NCI-H460 (cell line): ENCODE data around the gene GZMB. TPM values are rescaled to one million over a fixed set of nuclear protein-coding genes. Genes with fewer than 3 reads are reported as not detected.
"Not testable (repeated sequence)": the region's sequence is repeated elsewhere in the genome, so short reads cannot be mapped to it uniquely, and the experiment has no call there.

Experiments used
- DNase-seq: peaks from one replicate; pipeline ENCODE4 v3.0.0-alpha.2; 2016; ENCODE audit warnings: low read depth; ENCODE audit errors: extremely low read depth
- polyA plus RNA-seq: library from polyadenylated mRNA; depleted of rRNA; stranded (reverse); fragments of >200 nt; gene quantifications from 2 replicates; pipeline ENCODE4 v1.2.3, GENCODE V29; 2014; cell fraction: nucleus; rRNA removed
- total RNA-seq: library from RNA; depleted of rRNA; stranded (reverse); fragments of >200 nt; shearing (Covaris generic); gene quantifications from 2 replicates; pipeline ENCODE4 v1.2.3, GENCODE V29; 2014; rRNA removed

GZMB gene
- not detected in 2 replicates for total RNA-seq
- polyA plus RNA-seq = not detected in 2 replicates

- no peak for DNase-seq
These were observed at the start of gene GZMB for GRCh38 chr14:24634158-24634557. GZMB (minus strand) TSS chr14:24634190; CDS start chr14:24634160, 30 bp downstream.

- no peak for DNase-seq
These were observed 47.1 kb upstream of the GZMB start for GRCh38 chr14:24681056-24681455.

GRCh38 chr14:24680516-24680915 is 46.5 kb upstream of the GZMB start:
- DNase-seq = no peak

- no peak for DNase-seq
These were observed 45.4 kb upstream of the GZMB start for GRCh38 chr14:24679248-24679961.

GRCh38 chr14:24678801-24679247 is 44.8 kb upstream of the GZMB start:
- peak; percentile 91 for DNase-seq

GRCh38 chr14:24677956-24678355 is 44.0 kb upstream of the GZMB start:
- no peak for DNase-seq

- no peak for DNase-seq
These were observed 40.4 kb upstream of the GZMB start for GRCh38 chr14:24674204-24674970.

- no peak for DNase-seq
These were observed 39.7 kb upstream of the GZMB start for GRCh38 chr14:24673534-24674203.

- no peak for DNase-seq
These were observed 39.1 kb upstream of the GZMB start for GRCh38 chr14:24673059-24673458.

- DNase-seq = no peak
These were observed 36.6 kb upstream of the GZMB start for GRCh38 chr14:24670594-24670993.

GRCh38 chr14:24669651-24670050 is 35.7 kb upstream of the GZMB start:
- no peak for DNase-seq

GRCh38 chr14:24665440-24665991 is 31.5 kb upstream of the GZMB start:
- no peak for DNase-seq

- DNase-seq = no peak
These were observed 30.4 kb upstream of the GZMB start for GRCh38 chr14:24664366-24664765.

- DNase-seq = no peak
These were observed 28.8 kb upstream of the GZMB start for GRCh38 chr14:24662753-24663152.

- no peak for DNase-seq
These were observed 26.1 kb upstream of the GZMB start for GRCh38 chr14:24659916-24660570.

GRCh38 chr14:24648361-24648760 is 14.4 kb upstream of the GZMB start:
- not testable (repeated sequence) for DNase-seq

GRCh38 chr14:24639905-24640304 is 5.9 kb upstream of the GZMB start:
- DNase-seq = no peak

GRCh38 chr14:24639270-24639669 is 5.3 kb upstream of the GZMB start:
- DNase-seq = no peak

GRCh38 chr14:24633353-24633752 is 637 bp downstream of the GZMB start:
- DNase-seq = no peak

- no peak for DNase-seq
These were observed 1.2 kb downstream of the GZMB start for GRCh38 chr14:24632761-24633160.

- DNase-seq = no peak
These were observed 1.7 kb downstream of the GZMB start for GRCh38 chr14:24632336-24632735.
